Adrenal gland (tissue), 12 donors: ENCODE data around the gene LRFN2. TPM values are rescaled to one million over a fixed set of nuclear protein-coding genes. Genes with fewer than 3 reads are reported as not detected.

Source experiments
- DNase-seq, 7 donors: peaks; one replicate each; pipeline ENCODE4 v3.0.0-alpha.2; 2019 to 2020
- H3K27ac ChIP-seq, 5 donors: fragments of 200-600 bp; sonication (generic) in 4 of 5; 1 replicate in 3 of 5; 2 replicates in 2 of 5; pipeline versions ENCODE4 v1.5.1 to v1.8.0; 2016 to 2020; ENCODE audit warnings: mild to moderate bottlenecking in 1 of 5
- H3K27me3 ChIP-seq: fragments of 200-600 bp; 2 replicates; pipeline ENCODE4 v1.8.0; 2021
- H3K36me3 ChIP-seq, 2 donors: fragments of 200-600 bp; replicated peaks in 1 of 2; 1 replicate in 1 of 2; 2 replicates in 1 of 2; pipeline versions ENCODE4 v1.5.1 to v1.8.0; 2018 to 2022
- H3K4me1 ChIP-seq, 2 donors: fragments of 200-600 bp; replicated peaks in 1 of 2; 1 replicate in 1 of 2; 2 replicates in 1 of 2; pipeline versions ENCODE4 v1.5.1 to v1.8.0; 2018 to 2021
- H3K4me3 ChIP-seq, 4 donors: fragments of 200-600 bp; sonication (generic) in 3 of 4; one replicate each; pipeline ENCODE4 v1.5.1; 2016 to 2018
- H3K9me3 ChIP-seq, 3 donors: fragments of 200-600 bp; sonication (generic) in 1 of 3; replicated peaks in 1 of 3; 1 replicate in 2 of 3; 2 replicates in 1 of 3; pipeline versions ENCODE4 v1.5.1 to v1.8.0; 2016 to 2021
- CTCF ChIP-seq, 6 experiments: fragments of 450-650 bp in 4 of 6; fragments of 200-600 bp in 2 of 6; sonication (generic) in 1 of 6; IDR thresholded peaks; 1 replicate in 5 of 6; 2 replicates in 1 of 6; pipeline versions ENCODE4 v1.5.1 to v1.8.0; 2016 to 2021; ENCODE audit warnings: antibody characterized with exemption in 6 of 6, mild to moderate bottlenecking in 2 of 6, moderate library complexity in 1 of 6
- POLR2A ChIP-seq, 2 donors: fragments of 450-650 bp; IDR thresholded peaks; one replicate each; pipeline ENCODE4 v1.6.1; 2017; ENCODE audit warnings: antibody characterized with exemption in 2 of 2, mild to moderate bottlenecking in 2 of 2, moderate library complexity in 1 of 2
- WGBS, 4 donors: extraction: QIAGEN DNeasy Blood & Tissue Kit in 2 of 4; methylation state at CpG; one replicate each; pipeline versions ENCODE4 v1.1.5 to v1.1.7; 2013 to 2017; 5-methylcytosine and 5-hydroxymethylcytosine counted together
- intact Hi-C, 2 donors: fragments of 100-400 bp; cut with DNase I; formaldehyde crosslinking; loops; one replicate each; pipeline versions ENCODE4 v1.14.1 to v1.15.0; 2022 to 2023
- polyA plus RNA-seq, 3 donors: library from polyadenylated mRNA; stranded (reverse); fragments of 200-250 nt in 2 of 3; fragments of 350-450 nt in 1 of 3; fragmentation: Illumina TruSeq in 1 of 3; extraction: RNeasy Lipid Tissue Mini Kit (QIAGEN cat#74804) in 1 of 3; gene quantifications; one replicate each; pipeline ENCODE4 v1.2.3, GENCODE V29; 2013 to 2014
- total RNA-seq, 9 donors: library from RNA; depleted of rRNA in 4 of 9; stranded (reverse); fragments of >200 nt in 4 of 9; fragments of 120-200 nt in 1 of 9; fragmentation: NEBNext Ultra II Directional in 1 of 9; extraction: Animal tissue kit (Norgen Biotek cat#: 25700) in 1 of 9; gene quantifications; one replicate each; pipeline versions ENCODE4 v1.1.0 to v1.2.4, GENCODE V29; 2013 to 2023
- donor health status: healthy with polysubstance abuse.
- donor health status: Bipolar disorder and iron deficiency.
- donor health status: DM: yes; HTN: yes; CAD: no.
- donor health status: DM: no; HTN: no; CAD: no.
- donor health status: DM: no; HTN: no; CAD: no.
- donor health status: DM: yes; HTN: yes; CAD: no.

The LRFN2 gene
- total and polyA plus RNA-seq, 12 donors: 0.03 to 0.74 (median 0.16) TPM; not detected in 3

- Histone ChIP-seq H3K27ac (no peak overlapping the region), H3K9me3 (no peaks in the 10 kb centered on the region), H3K4me3 (no peak overlapping the region), H3K4me1 (peaks cover 0 to 6% of the 10 kb centered on the region in 2 donors), H3K27me3 (no peaks in the 10 kb centered on the region), H3K36me3 (no peaks in the 10 kb centered on the region)
- 79 to 93% (median 87%) methylated on average over 6 of the region's 6 CpGs for WGBS, 4 donors
- no peak for DNase-seq
- no peak for TF ChIP-seq CTCF (IDR thresholded peaks at IDR 0.05)
- intact Hi-C loops: no loop called here
Measured at GRCh38 chr6:40511884-40512283, 75.3 kb downstream of the LRFN2 start.

GRCh38 chr6:40510442-40510841, 76.7 kb downstream of the LRFN2 start:
- TF ChIP-seq CTCF (IDR thresholded peaks at IDR 0.05) (no peak), POLR2A (IDR thresholded peaks at IDR 0.05) (no peak)
- intact Hi-C loops: no loop called here
- Histone ChIP-seq H3K27ac (no peak overlapping the region), H3K27me3 (no peaks in the 10 kb centered on the region), H3K9me3 (no peaks in the 10 kb centered on the region), H3K4me1 (peaks cover 0 to 6% of the 10 kb centered on the region in 2 donors), H3K36me3 (no peaks in the 10 kb centered on the region), H3K4me3 (no peak overlapping the region)
- 73 to 96% (median 85%) methylated on average over 4 of the region's 4 CpGs for WGBS, 4 donors
- no peak for DNase-seq

- WGBS, 4 donors: 83 to 91% (median 84%) methylated on average over 11 of the region's 11 CpGs
- H3K4me3 ChIP-seq: no peak overlapping the region
- no peaks in the 10 kb centered on the region for H3K27me3 ChIP-seq
- TF ChIP-seq POLR2A (IDR thresholded peaks at IDR 0.05): no peak
- H3K36me3 ChIP-seq: no peaks in the 10 kb centered on the region
- H3K4me1 ChIP-seq: peaks cover 0 to 6% of the 10 kb centered on the region in 2 donors
- intact Hi-C loops: no loop called here
- no peaks in the 10 kb centered on the region for H3K9me3 ChIP-seq
- H3K27ac ChIP-seq: no peak overlapping the region
- no peak for DNase-seq
Measured at GRCh38 chr6:40509716-40510260, 77.4 kb downstream of the LRFN2 start.

- H3K9me3 ChIP-seq: no peaks in the 10 kb centered on the region
- H3K36me3 ChIP-seq: no peaks in the 10 kb centered on the region
- H3K27ac ChIP-seq: no peak overlapping the region
- DNase-seq: no peak
- TF ChIP-seq CTCF (IDR thresholded peaks at IDR 0.05) (no peak), POLR2A (IDR thresholded peaks at IDR 0.05) (no peak)
- intact Hi-C loops: no loop called here
- peaks cover 0 to 6% of the 10 kb centered on the region in 2 donors for H3K4me1 ChIP-seq
- 23 to 44% (median 34%) methylated on average over 1 of the region's 1 CpG for WGBS, 4 donors
- no peaks in the 10 kb centered on the region for H3K27me3 ChIP-seq
- no peak overlapping the region for H3K4me3 ChIP-seq
Measured at GRCh38 chr6:40509086-40509485, 78.1 kb downstream of the LRFN2 start.

- Histone ChIP-seq H3K27me3 (no peaks in the 10 kb centered on the region), H3K27ac (no peak overlapping the region), H3K9me3 (no peaks in the 10 kb centered on the region), H3K36me3 (no peaks in the 10 kb centered on the region), H3K4me1 (peaks cover 0 to 6% of the 10 kb centered on the region in 2 donors), H3K4me3 (no peak overlapping the region)
- no peak for TF ChIP-seq POLR2A (IDR thresholded peaks at IDR 0.05)
- TF ChIP-seq CTCF (IDR thresholded peaks at IDR 0.05): no peak
- WGBS, 4 donors: 51 to 78% (median 57%) methylated on average over 9 of the region's 9 CpGs
- DNase-seq: peak; percentile 57 to 90 (median 75)
- intact Hi-C loops: no loop called here
Measured at GRCh38 chr6:40506954-40507353, 80.2 kb downstream of the LRFN2 start.
